ENCODE results near the gene HSPB7.

DNA sequence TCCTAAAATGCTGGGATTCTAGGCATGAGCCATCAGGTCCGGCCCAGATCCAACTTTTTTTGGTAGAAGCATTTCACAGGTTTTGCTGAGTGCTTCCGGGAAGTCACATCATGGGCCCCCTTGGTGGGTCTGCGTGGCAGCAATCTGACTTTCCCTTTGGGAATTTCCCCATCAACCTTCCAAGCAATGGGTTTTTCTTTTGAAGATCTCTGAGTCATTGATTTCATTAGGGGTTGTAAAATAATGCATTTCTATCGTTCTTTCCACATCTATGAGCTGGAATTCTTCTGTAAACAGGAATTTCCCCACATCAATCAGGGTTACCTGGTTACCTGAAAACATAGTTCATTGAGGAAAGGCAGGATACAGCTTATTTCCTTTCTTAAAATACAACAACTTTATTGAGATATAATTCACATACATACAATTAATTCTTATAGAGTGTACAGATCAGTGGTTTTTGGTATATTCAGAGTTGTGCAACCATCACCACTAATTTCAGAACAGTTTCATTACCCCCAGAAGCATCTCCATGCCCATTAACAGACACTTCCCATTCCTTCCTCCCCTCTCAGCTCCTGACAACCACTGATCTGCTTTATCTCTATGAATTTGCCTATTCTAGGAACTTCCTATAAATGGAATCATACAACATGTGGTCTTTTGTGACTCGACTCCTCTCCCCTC lies 32.1 kb downstream of the HSPB7 start:
- TF ChIP-seq POLR2AphosphoS5 (IDR thresholded peaks at IDR 0.05; ENCODE audit: low read depth, low read length): no peak
- no peak for TF ChIP-seq RAD21 (IDR thresholded peaks at IDR 0.05 in 1 of 2, conservative IDR thresholded peaks at IDR 0.05 in 1 of 2; ENCODE audit: low read depth in 2 of 2, low read length in 2 of 2)
- TF ChIP-seq CBX5 (IDR thresholded peaks at IDR 0.05; ENCODE audit: low read depth, low read length): no peak
- no peak for TF ChIP-seq YY1 (IDR thresholded peaks at IDR 0.05; ENCODE audit: low read depth, low read length)
- TF ChIP-seq SIRT6 (IDR thresholded peaks at IDR 0.05; ENCODE audit: low read length): no peak
- TF ChIP-seq, protein P1, sequence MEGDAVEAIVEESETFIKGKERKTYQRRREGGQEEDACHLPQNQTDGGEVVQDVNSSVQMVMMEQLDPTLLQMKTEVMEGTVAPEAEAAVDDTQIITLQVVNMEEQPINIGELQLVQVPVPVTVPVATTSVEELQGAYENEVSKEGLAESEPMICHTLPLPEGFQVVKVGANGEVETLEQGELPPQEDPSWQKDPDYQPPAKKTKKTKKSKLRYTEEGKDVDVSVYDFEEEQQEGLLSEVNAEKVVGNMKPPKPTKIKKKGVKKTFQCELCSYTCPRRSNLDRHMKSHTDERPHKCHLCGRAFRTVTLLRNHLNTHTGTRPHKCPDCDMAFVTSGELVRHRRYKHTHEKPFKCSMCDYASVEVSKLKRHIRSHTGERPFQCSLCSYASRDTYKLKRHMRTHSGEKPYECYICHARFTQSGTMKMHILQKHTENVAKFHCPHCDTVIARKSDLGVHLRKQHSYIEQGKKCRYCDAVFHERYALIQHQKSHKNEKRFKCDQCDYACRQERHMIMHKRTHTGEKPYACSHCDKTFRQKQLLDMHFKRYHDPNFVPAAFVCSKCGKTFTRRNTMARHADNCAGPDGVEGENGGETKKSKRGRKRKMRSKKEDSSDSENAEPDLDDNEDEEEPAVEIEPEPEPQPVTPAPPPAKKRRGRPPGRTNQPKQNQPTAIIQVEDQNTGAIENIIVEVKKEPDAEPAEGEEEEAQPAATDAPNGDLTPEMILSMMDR (IDR thresholded peaks at IDR 0.05; ENCODE audit: control extremely low read depth in 1 of 3, insufficient read depth in 1 of 3, low read depth in 1 of 3, low read length in 3 of 3): no peak
